Loucy (cell line): ENCODE data around the gene DZIP1.
"Not testable (repeated sequence)": the region's sequence is repeated elsewhere in the genome, so short reads cannot be mapped to it uniquely, and the experiment has no call there.

Experiments used
- H2AFZ ChIP-seq: fragments of 200-600 bp; sonication (generic); 2 replicates; pipeline ENCODE4 v1.6.0; 2016; ENCODE audit warnings: antibody characterized with exemption, mild to moderate bottlenecking, low read length, moderate library complexity
- H3F3A ChIP-seq: fragments of 200-600 bp; 2 replicates; pipeline ENCODE4 v1.6.0; 2016; ENCODE audit warnings: antibody characterized with exemption, low read depth, mild to moderate bottlenecking
- H3K27me3 ChIP-seq: fragments of 200-600 bp; sonication (generic); 2 replicates; pipeline ENCODE4 v1.6.1; 2014; ENCODE audit warnings: low read length, mild to moderate bottlenecking; ENCODE audit not compliant: insufficient read depth, poor library complexity, severe bottlenecking
- H3K36me3 ChIP-seq: fragments of 200-600 bp; sonication (generic); 2 replicates; pipeline ENCODE4 v1.6.1; 2016; ENCODE audit warnings: low read length; ENCODE audit not compliant: insufficient read depth
- H3K4me1 ChIP-seq: fragments of 200-600 bp; sonication (generic); 2 replicates; pipeline ENCODE4 v1.5.1; 2014; ENCODE audit warnings: low read length, mild to moderate bottlenecking; ENCODE audit not compliant: insufficient read depth, poor library complexity, severe bottlenecking
- H3K4me2 ChIP-seq: fragments of 200-600 bp; sonication (generic); 2 replicates; pipeline ENCODE4 v1.6.0; 2014; ENCODE audit warnings: antibody characterized with exemption, low read length, low read depth, mild to moderate bottlenecking; ENCODE audit not compliant: poor library complexity, severe bottlenecking
- H3K4me3 ChIP-seq: fragments of 200-600 bp; sonication (generic); 2 replicates; pipeline ENCODE4 v1.5.1; 2014; ENCODE audit warnings: low read length, mild to moderate bottlenecking, mixed read lengths; ENCODE audit not compliant: poor library complexity, severe bottlenecking
- H3K79me2 ChIP-seq: fragments of 200-600 bp; sonication (generic); 2 replicates; pipeline ENCODE4 v1.6.1; 2014; ENCODE audit warnings: low read length; ENCODE audit not compliant: insufficient read depth
- H3K9ac ChIP-seq: fragments of 200-600 bp; sonication (generic); 2 replicates; pipeline ENCODE4 v1.6.0; 2014; ENCODE audit warnings: mild to moderate bottlenecking, low read depth, low read length, moderate library complexity; ENCODE audit not compliant: poor library complexity, severe bottlenecking
- H3K9me2 ChIP-seq: fragments of 200-600 bp; sonication (generic); replicated peaks from 2 replicates; pipeline ENCODE4 v1.6.1; 2016; ENCODE audit warnings: low read depth, low read length, mixed read lengths
- H3K9me3 ChIP-seq: fragments of 200-600 bp; sonication (generic); 2 replicates; pipeline ENCODE4 v1.6.1; 2014; ENCODE audit warnings: mild to moderate bottlenecking, antibody characterized with exemption, low read length, low read depth; ENCODE audit not compliant: insufficient read depth
- H4K20me1 ChIP-seq: fragments of 200-600 bp; sonication (generic); 2 replicates; pipeline ENCODE4 v1.6.0; 2014; ENCODE audit warnings: antibody characterized with exemption, low read length, mild to moderate bottlenecking; ENCODE audit not compliant: insufficient read depth, poor library complexity, severe bottlenecking
- CTCF ChIP-seq: fragments of 200-600 bp; sonication (generic); conservative IDR thresholded peaks from 2 replicates; pipeline ENCODE4 v1.5.1; 2014; ENCODE audit warnings: mild to moderate bottlenecking, antibody characterized with exemption, low read length
- EZH2phosphoT487 ChIP-seq: fragments of 200-600 bp; IDR thresholded peaks from 2 replicates; pipeline ENCODE4 v1.6.1; 2018; ENCODE audit warnings: antibody characterized with exemption, mild to moderate bottlenecking, moderate library complexity, borderline replicate concordance

Gene DZIP1

GRCh38 chr13:95571941-95572340, 72.6 kb downstream of the DZIP1 start:
- no peaks in the 10 kb centered on the region for H3K4me1 ChIP-seq
- H3K4me2 ChIP-seq = no peak overlapping the region
- no peaks in the 10 kb centered on the region for H3F3A ChIP-seq
- H3K9ac ChIP-seq = no peak overlapping the region
- no peak overlapping the region for H2AFZ ChIP-seq
- H3K36me3 ChIP-seq = no peaks in the 10 kb centered on the region
- H4K20me1 ChIP-seq = no peaks in the 10 kb centered on the region
- TF ChIP-seq CTCF = no peak
- TF ChIP-seq EZH2phosphoT487 = no peak
- H3K4me3 ChIP-seq = no peak overlapping the region
- H3K27me3 ChIP-seq = no peaks in the 10 kb centered on the region
- H3K9me2 ChIP-seq = no peaks in the 10 kb centered on the region
- H3K79me2 ChIP-seq = no peaks in the 10 kb centered on the region
- no peaks in the 10 kb centered on the region for H3K9me3 ChIP-seq

GRCh38 chr13:95570016-95570415, 74.5 kb downstream of the DZIP1 start:
- H3F3A ChIP-seq = no peaks in the 10 kb centered on the region
- no peaks in the 10 kb centered on the region for H3K4me1 ChIP-seq
- no peaks in the 10 kb centered on the region for H3K79me2 ChIP-seq
- no peak for TF ChIP-seq EZH2phosphoT487
- no peak for TF ChIP-seq CTCF
- no peaks in the 10 kb centered on the region for H4K20me1 ChIP-seq
- H3K4me3 ChIP-seq = no peak overlapping the region
- no peak overlapping the region for H3K9ac ChIP-seq
- H3K27me3 ChIP-seq = no peaks in the 10 kb centered on the region
- no peak overlapping the region for H2AFZ ChIP-seq
- no peak overlapping the region for H3K4me2 ChIP-seq
- no peaks in the 10 kb centered on the region for H3K9me3 ChIP-seq
- H3K36me3 ChIP-seq = no peaks in the 10 kb centered on the region
- no peaks in the 10 kb centered on the region for H3K9me2 ChIP-seq

- H3K27me3 ChIP-seq = no peaks in the 10 kb centered on the region
- no peaks in the 10 kb centered on the region for H3K36me3 ChIP-seq
- H2AFZ ChIP-seq = no peak overlapping the region
- TF ChIP-seq EZH2phosphoT487 (no peak), CTCF (no peak)
- H3K4me3 ChIP-seq = no peak overlapping the region
- H3K4me2 ChIP-seq = no peak overlapping the region
- no peaks in the 10 kb centered on the region for H3K9me2 ChIP-seq
- H4K20me1 ChIP-seq = no peaks in the 10 kb centered on the region
- no peaks in the 10 kb centered on the region for H3K4me1 ChIP-seq
- no peaks in the 10 kb centered on the region for H3F3A ChIP-seq
- H3K9me3 ChIP-seq = no peaks in the 10 kb centered on the region
- H3K9ac ChIP-seq = no peak overlapping the region
- no peaks in the 10 kb centered on the region for H3K79me2 ChIP-seq
Measured at GRCh38 chr13:95568131-95568530, 76.4 kb downstream of the DZIP1 start.

GRCh38 chr13:95565758-95566157, 78.7 kb downstream of the DZIP1 start:
- not testable (repeated sequence) for H2AFZ ChIP-seq, H3K4me1 ChIP-seq, H4K20me1 ChIP-seq, H3F3A ChIP-seq, H3K9me2 ChIP-seq, H3K36me3 ChIP-seq, H3K4me2 ChIP-seq, H3K27me3 ChIP-seq, H3K9me3 ChIP-seq, H3K4me3 ChIP-seq, H3K9ac ChIP-seq, H3K79me2 ChIP-seq
